Breast epithelium (tissue), 3 donors: ENCODE measurements around the gene ZNHIT1.

Experiments used
- POLR2A ChIP-seq: fragments of 450-650 bp; IDR thresholded peaks from one replicate; pipeline ENCODE4 v1.6.1; 2016; ENCODE audit warnings: antibody characterized with exemption, mild to moderate bottlenecking, moderate library complexity
- TF ChIP-seq, protein P1 (sequence below), 3 donors: fragments of 450-650 bp; IDR thresholded peaks; one replicate each; pipeline ENCODE4 v1.5.1; 2016 to 2017; ENCODE audit warnings: antibody characterized with exemption in 3 of 3, mild to moderate bottlenecking in 3 of 3, moderate library complexity in 3 of 3

DNA sequence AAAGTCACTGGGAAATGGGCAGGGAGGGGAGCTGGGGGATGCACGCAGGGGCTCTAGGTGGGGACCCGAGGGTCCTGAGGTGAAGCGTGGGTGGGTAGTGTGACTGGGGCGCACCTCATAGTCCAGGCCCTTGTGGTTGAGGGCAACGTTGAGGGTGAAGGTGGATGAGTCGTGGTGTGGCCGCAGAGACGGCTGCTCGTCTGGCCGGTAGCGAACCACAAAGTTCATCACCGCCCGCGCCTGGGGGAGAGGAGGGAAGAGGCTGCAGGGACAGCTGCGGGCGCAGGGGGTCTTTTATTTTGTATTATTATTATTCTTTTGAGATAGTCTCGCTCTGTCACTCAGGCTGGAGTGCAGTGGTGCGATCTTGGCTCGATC is 11.3 kb upstream of the ZNHIT1 start:
- TF ChIP-seq, protein P1, sequence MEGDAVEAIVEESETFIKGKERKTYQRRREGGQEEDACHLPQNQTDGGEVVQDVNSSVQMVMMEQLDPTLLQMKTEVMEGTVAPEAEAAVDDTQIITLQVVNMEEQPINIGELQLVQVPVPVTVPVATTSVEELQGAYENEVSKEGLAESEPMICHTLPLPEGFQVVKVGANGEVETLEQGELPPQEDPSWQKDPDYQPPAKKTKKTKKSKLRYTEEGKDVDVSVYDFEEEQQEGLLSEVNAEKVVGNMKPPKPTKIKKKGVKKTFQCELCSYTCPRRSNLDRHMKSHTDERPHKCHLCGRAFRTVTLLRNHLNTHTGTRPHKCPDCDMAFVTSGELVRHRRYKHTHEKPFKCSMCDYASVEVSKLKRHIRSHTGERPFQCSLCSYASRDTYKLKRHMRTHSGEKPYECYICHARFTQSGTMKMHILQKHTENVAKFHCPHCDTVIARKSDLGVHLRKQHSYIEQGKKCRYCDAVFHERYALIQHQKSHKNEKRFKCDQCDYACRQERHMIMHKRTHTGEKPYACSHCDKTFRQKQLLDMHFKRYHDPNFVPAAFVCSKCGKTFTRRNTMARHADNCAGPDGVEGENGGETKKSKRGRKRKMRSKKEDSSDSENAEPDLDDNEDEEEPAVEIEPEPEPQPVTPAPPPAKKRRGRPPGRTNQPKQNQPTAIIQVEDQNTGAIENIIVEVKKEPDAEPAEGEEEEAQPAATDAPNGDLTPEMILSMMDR (IDR thresholded peaks at IDR 0.05): no peak
- no peak for TF ChIP-seq POLR2A
